ENCODE results near the gene NKAIN4. TPM values are rescaled to one million over a fixed set of nuclear protein-coding genes. Genes with fewer than 3 reads are reported as not detected.

NKAIN4 gene
- total RNA-seq, 2 experiments from 2014 or later: not detected

- Mint-ChIP-seq H3K9me3 (ENCODE audit: insufficient read depth) (no peaks in the 10 kb centered on the region), H3K4me3 (no peak overlapping the region), H3K4me1 (ENCODE audit: low read depth) (peaks cover 25% of the 10 kb centered on the region), H3K36me3 (ENCODE audit: low read depth) (no peaks in the 10 kb centered on the region), H3K27ac (no peak overlapping the region), H3K27me3 (ENCODE audit: low read depth) (no peaks in the 10 kb centered on the region)
- DNase-seq (no peak), ATAC-seq (no peak)
- POLR2A ChIA-PET: interaction anchor here (1.4 kb wide), 1 partner anchor 14 kb away, joined by 4 read pairs; no protein-coding TSS in a partner anchor
- CTCF ChIA-PET: interaction anchor here (1.9 kb wide), 1 partner anchor 47 kb away, joined by 7 read pairs; no protein-coding TSS in a partner anchor
Measured at GRCh38 chr20:63270606-63271325, 16.5 kb upstream of the NKAIN4 start.

- CTCF ChIA-PET: no interaction called here
- DNase-seq (no peak), ATAC-seq (no peak)
- H3K27me3 Mint-ChIP-seq (ENCODE audit: low read depth): no peaks in the 10 kb centered on the region
- H3K4me3 Mint-ChIP-seq: no peak overlapping the region
- H3K27ac Mint-ChIP-seq: no peak overlapping the region
- H3K4me1 Mint-ChIP-seq (ENCODE audit: low read depth): peaks cover 17% of the 10 kb centered on the region
- POLR2A ChIA-PET: interaction anchor here (1.4 kb wide), 1 partner anchor 15 kb away, joined by 4 read pairs; no protein-coding TSS in a partner anchor
- H3K36me3 Mint-ChIP-seq (ENCODE audit: low read depth): no peaks in the 10 kb centered on the region
- H3K9me3 Mint-ChIP-seq (ENCODE audit: insufficient read depth): no peaks in the 10 kb centered on the region
Measured at GRCh38 chr20:63269724-63270123, 15.5 kb upstream of the NKAIN4 start.

- Mint-ChIP-seq H3K4me1 (ENCODE audit: low read depth) (peaks cover 9% of the 10 kb centered on the region), H3K27me3 (ENCODE audit: low read depth) (no peaks in the 10 kb centered on the region), H3K4me3 (no peak overlapping the region), H3K27ac (no peak overlapping the region), H3K9me3 (ENCODE audit: insufficient read depth) (no peaks in the 10 kb centered on the region), H3K36me3 (ENCODE audit: low read depth) (no peaks in the 10 kb centered on the region)
- ChIA-PET CTCF (interaction anchor here (1.5 kb wide), 1 partner anchor 46 kb away, joined by 3 read pairs; no protein-coding TSS in a partner anchor), POLR2A (no interaction called here)
- ATAC-seq (no peak), DNase-seq (no peak)
Measured at GRCh38 chr20:63268671-63269439, 14.6 kb upstream of the NKAIN4 start.

GRCh38 chr20:63268256-63268655 is 14.0 kb upstream of the NKAIN4 start:
- CTCF ChIA-PET: interaction anchor here (1.5 kb wide), 1 partner anchor 45 kb away, joined by 3 read pairs; no protein-coding TSS in a partner anchor
- Mint-ChIP-seq H3K4me1 (ENCODE audit: low read depth) (peaks cover 4% of the 10 kb centered on the region), H3K27me3 (ENCODE audit: low read depth) (no peaks in the 10 kb centered on the region), H3K4me3 (no peak overlapping the region), H3K36me3 (ENCODE audit: low read depth) (no peaks in the 10 kb centered on the region), H3K9me3 (ENCODE audit: insufficient read depth) (no peaks in the 10 kb centered on the region), H3K27ac (no peak overlapping the region)
- ATAC-seq: no peak
- no peak for DNase-seq
- POLR2A ChIA-PET: no interaction called here

- no peaks in the 10 kb centered on the region for H3K9me3 Mint-ChIP-seq (ENCODE audit: insufficient read depth)
- H3K27me3 Mint-ChIP-seq (ENCODE audit: low read depth): no peaks in the 10 kb centered on the region
- no peak for ATAC-seq
- no peaks in the 10 kb centered on the region for H3K36me3 Mint-ChIP-seq (ENCODE audit: low read depth)
- ChIA-PET POLR2A (no interaction called here), CTCF (interaction anchor here (1.5 kb wide), 1 partner anchor 45 kb away, joined by 3 read pairs; no protein-coding TSS in a partner anchor)
- DNase-seq: no peak
- no peak overlapping the region for H3K4me3 Mint-ChIP-seq
- peaks cover 7% of the 10 kb centered on the region for H3K4me1 Mint-ChIP-seq (ENCODE audit: low read depth)
- H3K27ac Mint-ChIP-seq: no peak overlapping the region
Measured at GRCh38 chr20:63267691-63268090, 13.4 kb upstream of the NKAIN4 start.

- Mint-ChIP-seq H3K36me3 (ENCODE audit: low read depth) (no peaks in the 10 kb centered on the region), H3K27ac (no peak overlapping the region), H3K9me3 (ENCODE audit: insufficient read depth) (no peaks in the 10 kb centered on the region), H3K4me1 (ENCODE audit: low read depth) (peaks cover 13% of the 10 kb centered on the region), H3K4me3 (no peak overlapping the region), H3K27me3 (ENCODE audit: low read depth) (peaks cover 2% of the 10 kb centered on the region)
- POLR2A ChIA-PET: no interaction called here
- DNase-seq: no peak
- ATAC-seq: no peak
- CTCF ChIA-PET: no interaction called here
Measured at GRCh38 chr20:63265891-63266515, 11.7 kb upstream of the NKAIN4 start.

- no peak for DNase-seq
- Mint-ChIP-seq H3K27me3 (ENCODE audit: low read depth) (peaks cover 2% of the 10 kb centered on the region), H3K4me3 (no peak overlapping the region), H3K9me3 (ENCODE audit: insufficient read depth) (no peaks in the 10 kb centered on the region), H3K27ac (no peak overlapping the region), H3K36me3 (ENCODE audit: low read depth) (no peaks in the 10 kb centered on the region), H3K4me1 (ENCODE audit: low read depth) (peaks cover 13% of the 10 kb centered on the region)
- ChIA-PET POLR2A (no interaction called here), CTCF (interaction anchor here (1.3 kb wide), 1 partner anchor 41 kb away, joined by 3 read pairs; no protein-coding TSS in a partner anchor)
- no peak for ATAC-seq
Measured at GRCh38 chr20:63264519-63264918, 10.3 kb upstream of the NKAIN4 start.

GRCh38 chr20:63264000-63264399 is 9.7 kb upstream of the NKAIN4 start:
- H3K4me3 Mint-ChIP-seq: no peak overlapping the region
- no peaks in the 10 kb centered on the region for H3K36me3 Mint-ChIP-seq (ENCODE audit: low read depth)
- H3K9me3 Mint-ChIP-seq (ENCODE audit: insufficient read depth): no peaks in the 10 kb centered on the region
- CTCF ChIA-PET: no interaction called here
- H3K27me3 Mint-ChIP-seq (ENCODE audit: low read depth): peaks cover 2% of the 10 kb centered on the region
- peaks cover 13% of the 10 kb centered on the region for H3K4me1 Mint-ChIP-seq (ENCODE audit: low read depth)
- no peak overlapping the region for H3K27ac Mint-ChIP-seq
- no peak for ATAC-seq
- POLR2A ChIA-PET: no interaction called here
- DNase-seq: no peak

- H3K9me3 Mint-ChIP-seq (ENCODE audit: insufficient read depth): no peaks in the 10 kb centered on the region
- H3K27me3 Mint-ChIP-seq (ENCODE audit: low read depth): peaks cover 2% of the 10 kb centered on the region
- DNase-seq (no peak), ATAC-seq (no peak)
- no peak overlapping the region for H3K27ac Mint-ChIP-seq
- peaks cover 13% of the 10 kb centered on the region for H3K4me1 Mint-ChIP-seq (ENCODE audit: low read depth)
- ChIA-PET POLR2A (no interaction called here), CTCF (no interaction called here)
- H3K36me3 Mint-ChIP-seq (ENCODE audit: low read depth): no peaks in the 10 kb centered on the region
- H3K4me3 Mint-ChIP-seq: no peak overlapping the region
Measured at GRCh38 chr20:63262836-63263235, 8.6 kb upstream of the NKAIN4 start.

GRCh38 chr20:63261795-63262528 is 7.7 kb upstream of the NKAIN4 start:
- ChIA-PET POLR2A (no interaction called here), CTCF (interaction anchor here (1.2 kb wide), 1 partner anchor 39 kb away, joined by 3 read pairs; no protein-coding TSS in a partner anchor)
- H3K9me3 Mint-ChIP-seq (ENCODE audit: insufficient read depth): no peaks in the 10 kb centered on the region
- no peak overlapping the region for H3K4me3 Mint-ChIP-seq
- DNase-seq (no peak), ATAC-seq (no peak)
- H3K4me1 Mint-ChIP-seq (ENCODE audit: low read depth): peaks cover 13% of the 10 kb centered on the region
- peak overlapping the region; percentile 72 for H3K27ac Mint-ChIP-seq
- peaks cover 6% of the 10 kb centered on the region for H3K27me3 Mint-ChIP-seq (ENCODE audit: low read depth)
- H3K36me3 Mint-ChIP-seq (ENCODE audit: low read depth): no peaks in the 10 kb centered on the region

GRCh38 chr20:63261060-63261794 is 7.0 kb upstream of the NKAIN4 start:
- POLR2A ChIA-PET: no interaction called here
- ATAC-seq (no peak), DNase-seq (no peak)
- H3K4me1 Mint-ChIP-seq (ENCODE audit: low read depth): peaks cover 13% of the 10 kb centered on the region
- H3K9me3 Mint-ChIP-seq (ENCODE audit: insufficient read depth): no peaks in the 10 kb centered on the region
- H3K36me3 Mint-ChIP-seq (ENCODE audit: low read depth): no peaks in the 10 kb centered on the region
- no peak overlapping the region for H3K27ac Mint-ChIP-seq
- H3K27me3 Mint-ChIP-seq (ENCODE audit: low read depth): peaks cover 11% of the 10 kb centered on the region
- no peak overlapping the region for H3K4me3 Mint-ChIP-seq
- CTCF ChIA-PET: interaction anchor here (1.2 kb wide), 1 partner anchor 38 kb away, joined by 3 read pairs; no protein-coding TSS in a partner anchor
